ENCODE data around the gene ARHGEF7.

ARHGEF7 gene

GRCh38 chr13:111316161-111316730 is 201.1 kb downstream of the ARHGEF7 start:
- no peak for DNase-seq

- no peak for DNase-seq
Measured at GRCh38 chr13:111317042-111317550, 202.0 kb downstream of the ARHGEF7 start.

- no peak for DNase-seq
Measured at GRCh38 chr13:111317571-111318345, 202.6 kb downstream of the ARHGEF7 start.

GRCh38 chr13:111318386-111318785 is 203.3 kb downstream of the ARHGEF7 start:
- DNase-seq = no peak

- no peak for DNase-seq
Measured at GRCh38 chr13:111319521-111319920, 204.4 kb downstream of the ARHGEF7 start.

- DNase-seq = no peak
Measured at GRCh38 chr13:111319998-111320911, 205.1 kb downstream of the ARHGEF7 start, which contains the start of gene TEX29. Gene TEX29 (plus strand): TSS chr13:111320642. CDS start chr13:111320891, 249 bp downstream.

- DNase-seq = no peak
Measured at GRCh38 chr13:111322001-111322915, 207.1 kb downstream of the ARHGEF7 start.

GRCh38 chr13:111322916-111323331 is 207.8 kb downstream of the ARHGEF7 start:
- no peak for DNase-seq

- DNase-seq = no peak
Measured at GRCh38 chr13:111323549-111323948, 208.4 kb downstream of the ARHGEF7 start.

GRCh38 chr13:111323950-111324651 is 209.0 kb downstream of the ARHGEF7 start:
- no peak for DNase-seq

GRCh38 chr13:111324736-111325135 is 209.6 kb downstream of the ARHGEF7 start:
- no peak for DNase-seq

GRCh38 chr13:111325146-111325890 is 210.2 kb downstream of the ARHGEF7 start:
- DNase-seq = no peak

- no peak for DNase-seq
Measured at GRCh38 chr13:111325941-111326620, 211.0 kb downstream of the ARHGEF7 start.

- DNase-seq = no peak
Measured at GRCh38 chr13:111326621-111326965, 211.5 kb downstream of the ARHGEF7 start.

GRCh38 chr13:111326981-111327642 is 212.0 kb downstream of the ARHGEF7 start:
- DNase-seq = no peak

GRCh38 chr13:111327730-111328573 is 212.8 kb downstream of the ARHGEF7 start:
- DNase-seq = no peak

GRCh38 chr13:111328574-111329410 is 213.7 kb downstream of the ARHGEF7 start:
- DNase-seq = no peak

- no peak for DNase-seq
Measured at GRCh38 chr13:111329641-111330040, 214.5 kb downstream of the ARHGEF7 start.

Data from fibroblast of upper back skin (primary cell).